Activated CD8-positive, alpha-beta memory T cell treated with anti-CD3 and anti-CD28 coated beads for 36 hours (primary cell): ENCODE results near the gene RNLS. TPM values are rescaled to one million over a fixed set of nuclear protein-coding genes. Genes with fewer than 3 reads are reported as not detected.
"Not testable (repeated sequence)": the region's sequence is repeated elsewhere in the genome, so short reads cannot be mapped to it uniquely, and the experiment has no call there.

Experiments used
- CTCF ChIA-PET: fragments of 350-600 bp; sonication (Branson Sonifier 250); formaldehyde crosslinking; loops from one replicate; lab custom pipeline; 2021; ENCODE audit warnings: antibody characterized with exemption; lab: Charles Lee
- POLR2A ChIA-PET: fragments of 350-600 bp; sonication (Branson Sonifier 250); formaldehyde crosslinking; loops from one replicate; lab custom pipeline; 2021; ENCODE audit warnings: antibody characterized with exemption; lab: Charles Lee
- total RNA-seq, 2 experiments: library from RNA; stranded (reverse); gene quantifications; one replicate each; pipeline ENCODE4 v1.2.3, GENCODE V29; 2021

RNLS gene
- total RNA-seq, 2 experiments from 2014 or later: 4.3 to 6.2 TPM

DNA sequence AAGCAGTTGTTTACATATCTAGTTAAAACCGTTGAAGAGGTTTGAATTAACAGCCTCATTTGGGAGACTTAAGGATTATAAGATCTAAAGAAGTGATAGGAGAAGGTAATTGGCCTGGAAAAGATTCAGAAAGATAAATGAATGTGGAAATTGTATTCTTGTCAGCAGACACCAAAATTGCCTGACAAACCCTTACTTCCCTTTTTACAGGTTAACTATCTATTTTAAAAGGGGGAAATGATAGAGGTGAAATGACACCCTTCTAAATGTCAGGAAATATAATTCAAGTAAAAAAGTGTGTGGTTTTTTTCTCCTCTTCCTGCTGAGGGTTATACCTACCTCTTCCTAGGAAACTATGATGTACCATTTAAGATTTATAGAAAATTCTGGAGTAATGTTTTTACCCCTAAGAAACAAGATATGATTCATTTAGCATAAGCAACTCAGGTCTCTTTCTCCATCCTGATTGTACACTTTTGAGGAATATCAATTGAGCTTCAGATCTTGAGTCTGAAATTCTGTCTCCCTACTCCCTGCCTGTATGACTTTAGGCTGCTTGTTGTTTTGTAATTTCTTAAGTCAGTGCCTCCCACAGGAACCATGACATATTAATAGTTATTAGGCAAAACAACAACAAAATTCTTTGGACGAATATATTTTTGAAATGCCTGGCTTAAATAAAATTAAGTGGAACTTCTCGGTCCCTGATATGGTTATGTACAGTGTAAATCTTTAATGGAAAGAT, 250.4 kb downstream of the RNLS start:
- ChIA-PET CTCF (no interaction called here), POLR2A (no interaction called here)

DNA sequence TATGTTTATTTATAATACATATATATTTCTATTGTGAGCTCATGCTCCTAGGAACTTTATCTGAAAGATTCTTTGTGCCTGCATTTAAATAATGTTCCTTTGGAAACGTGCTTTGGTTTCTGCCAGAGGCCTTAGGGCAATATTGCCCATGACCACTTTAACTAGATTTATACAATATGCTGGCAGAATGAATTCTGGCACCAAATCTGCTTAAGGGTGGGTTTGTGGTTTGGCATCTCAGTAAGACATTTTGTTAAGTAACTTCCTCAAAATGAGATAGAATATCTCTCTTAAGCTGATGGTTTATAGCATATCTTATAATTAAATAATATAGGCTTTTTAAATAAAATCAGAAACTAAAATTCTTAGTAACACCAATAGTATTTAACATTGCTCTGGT, 252.9 kb downstream of the RNLS start:
- POLR2A ChIA-PET: no interaction called here
- CTCF ChIA-PET: no interaction called here

DNA sequence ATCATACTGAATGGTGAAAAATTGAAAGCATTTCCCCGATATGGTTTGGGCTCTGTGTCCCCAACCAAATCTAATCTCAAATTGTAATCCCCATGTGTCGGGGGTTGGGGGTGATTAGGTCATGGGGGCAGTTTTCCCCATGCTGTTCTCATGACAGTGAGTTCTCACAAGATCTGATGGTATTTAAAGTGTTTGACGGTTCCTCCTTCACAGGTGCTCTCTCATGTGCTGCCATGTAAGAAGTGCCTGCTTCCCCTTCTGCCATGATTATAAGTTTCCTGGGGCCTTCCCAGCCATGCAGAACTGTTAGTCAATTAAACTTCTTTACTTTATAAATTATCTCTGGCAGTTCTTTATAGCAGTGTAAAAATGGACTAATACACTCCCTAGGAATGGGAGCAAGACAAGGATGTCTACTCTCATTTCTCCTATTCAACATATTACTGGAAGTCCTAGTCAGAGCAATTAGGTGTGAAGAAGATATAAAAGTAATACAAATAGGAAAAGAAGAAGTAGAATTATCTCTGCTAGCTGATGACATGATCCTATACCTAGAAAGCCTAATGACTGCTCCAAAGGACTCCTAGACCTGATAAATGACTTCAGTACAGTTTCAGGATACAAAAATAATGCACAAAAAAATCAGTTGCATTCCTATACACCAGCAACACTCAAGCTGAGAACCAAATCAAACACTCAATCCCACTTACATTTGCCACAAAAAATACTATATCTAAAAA, 260.6 kb downstream of the RNLS start:
- ChIA-PET POLR2A (no interaction called here), CTCF (no interaction called here)

DNA sequence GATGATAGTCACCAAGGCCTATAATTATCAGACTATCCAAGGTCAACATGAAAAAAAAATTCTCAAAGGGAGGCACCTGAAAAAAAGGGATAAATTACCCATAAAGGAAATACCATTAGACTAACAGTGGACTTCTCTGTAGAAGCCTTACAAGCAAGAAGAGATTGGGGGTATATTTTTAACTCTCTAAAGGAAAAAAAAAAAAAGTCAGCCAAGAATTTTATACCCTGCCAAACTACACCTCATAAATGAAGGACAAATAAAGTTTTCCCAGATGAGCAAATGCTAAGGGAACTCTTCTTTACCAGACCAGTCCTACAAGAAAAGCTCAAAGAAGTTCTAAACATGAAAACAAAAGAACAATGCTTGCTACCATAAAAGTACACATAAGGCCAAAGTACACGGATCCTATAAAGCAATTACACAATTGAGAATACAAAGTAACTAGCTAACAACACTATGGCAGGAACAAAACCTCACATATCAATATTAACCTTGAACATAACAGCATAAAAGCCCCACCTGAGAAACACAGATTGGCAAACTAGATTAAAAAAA, 263.1 kb downstream of the RNLS start:
- CTCF ChIA-PET: no interaction called here
- POLR2A ChIA-PET: no interaction called here

DNA sequence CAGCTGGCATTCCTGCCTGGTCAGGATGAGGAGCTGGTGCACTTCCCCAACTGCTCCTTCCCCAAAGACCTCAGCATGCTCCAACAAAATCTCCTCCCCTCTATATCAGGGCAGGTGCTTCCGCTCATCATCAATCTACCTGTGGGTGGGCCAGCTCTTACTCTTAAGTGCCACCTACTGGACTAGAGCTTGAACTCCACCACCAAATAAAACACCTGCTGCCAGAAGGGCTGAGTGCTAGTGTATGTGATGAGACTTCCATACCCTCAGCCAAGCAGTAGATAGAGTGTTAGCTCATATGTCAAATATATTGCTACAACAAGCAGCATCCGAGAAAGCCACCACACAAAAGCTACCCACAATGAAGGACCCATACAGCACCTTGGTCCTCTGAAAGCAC, 264.3 kb downstream of the RNLS start:
- CTCF ChIA-PET: no interaction called here
- POLR2A ChIA-PET: no interaction called here

DNA sequence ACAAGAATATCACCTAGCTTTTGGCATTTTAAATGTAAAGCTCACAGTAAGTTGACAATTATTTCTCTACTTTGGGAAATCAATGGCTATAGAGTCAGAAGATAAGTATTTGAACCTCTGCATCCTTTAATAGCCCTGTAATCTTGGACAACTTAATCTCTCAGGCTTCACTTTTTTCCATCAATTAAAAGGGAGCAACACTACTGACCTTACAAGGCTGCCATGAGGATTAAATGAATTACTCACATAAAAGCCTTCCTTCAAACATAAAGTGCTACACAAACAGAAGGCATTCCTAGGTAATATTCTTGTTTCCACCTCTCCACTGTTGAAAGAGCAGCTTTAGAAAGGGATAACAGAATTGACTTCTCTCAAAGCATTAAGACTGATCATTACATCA, 266.0 kb downstream of the RNLS start:
- CTCF ChIA-PET: no interaction called here

DNA sequence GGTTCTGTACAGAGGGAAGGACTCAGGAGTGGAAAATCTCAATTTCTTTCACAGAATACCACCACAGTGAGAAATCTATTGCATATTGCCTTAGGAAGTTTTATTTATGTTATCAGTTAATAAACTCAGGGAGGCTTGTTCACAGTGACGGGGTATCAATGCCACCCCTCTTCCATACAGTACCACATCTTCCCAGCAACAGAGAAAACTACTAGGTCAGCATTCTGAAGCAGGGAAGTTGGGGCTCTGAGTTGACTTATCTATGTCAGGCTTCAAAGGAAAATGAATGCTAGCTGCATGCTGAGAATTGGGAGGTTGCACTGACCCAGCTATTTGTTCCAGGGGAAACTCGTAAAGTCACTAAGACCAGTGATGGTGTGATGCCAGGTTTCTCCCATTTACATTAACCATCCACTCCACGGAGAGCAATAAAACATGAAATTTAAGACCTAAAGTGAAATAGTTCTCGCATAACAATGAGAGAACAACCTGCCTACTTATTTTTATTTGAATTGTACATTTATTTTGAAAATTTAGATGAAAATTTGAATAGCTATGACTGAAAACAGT, 266.7 kb downstream of the RNLS start:
- CTCF ChIA-PET: no interaction called here
- POLR2A ChIA-PET: no interaction called here

More for the DNA sequence above, 266.0 kb downstream of the RNLS start:
- POLR2A ChIA-PET: no interaction called here

DNA sequence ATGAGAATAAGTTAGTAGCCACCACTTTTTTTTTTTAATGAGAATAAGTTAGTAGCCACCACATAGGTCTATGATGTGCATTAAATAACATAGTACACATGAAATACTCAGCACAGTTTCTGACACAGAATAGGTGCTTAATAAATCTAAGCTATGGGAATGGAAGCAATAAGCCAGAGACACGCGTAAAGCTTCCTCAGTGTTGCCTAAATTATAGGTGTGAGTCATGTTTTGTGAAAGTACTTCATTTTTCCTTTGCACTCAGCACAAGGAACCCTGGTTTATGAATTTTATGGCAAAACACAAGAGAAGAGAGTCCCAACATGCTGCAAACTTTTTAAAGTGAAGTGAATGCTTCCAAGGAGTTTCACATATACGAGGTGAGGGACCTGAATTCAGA, 267.4 kb downstream of the RNLS start:
- CTCF ChIA-PET: no interaction called here
- POLR2A ChIA-PET: no interaction called here

DNA sequence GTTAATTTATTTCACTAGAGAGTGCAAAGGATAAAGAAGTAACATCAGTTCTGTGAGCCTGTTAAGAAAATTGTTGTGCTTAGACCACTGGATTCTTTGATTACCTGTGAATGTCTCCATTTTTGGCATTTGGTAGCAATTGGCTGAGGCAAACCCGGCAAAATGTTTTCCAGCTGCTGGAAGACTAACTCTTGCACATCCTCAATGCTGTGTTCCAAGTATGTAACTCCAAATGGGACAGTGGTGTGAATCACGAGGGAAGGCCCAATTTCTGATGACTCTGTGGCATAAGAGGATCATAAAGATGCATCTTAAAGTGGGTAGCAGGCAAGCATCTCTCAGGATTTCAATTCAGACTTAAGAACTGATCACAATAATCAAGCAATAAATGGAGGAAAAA, 268.8 kb downstream of the RNLS start:
- POLR2A ChIA-PET: no interaction called here
- CTCF ChIA-PET: no interaction called here

DNA sequence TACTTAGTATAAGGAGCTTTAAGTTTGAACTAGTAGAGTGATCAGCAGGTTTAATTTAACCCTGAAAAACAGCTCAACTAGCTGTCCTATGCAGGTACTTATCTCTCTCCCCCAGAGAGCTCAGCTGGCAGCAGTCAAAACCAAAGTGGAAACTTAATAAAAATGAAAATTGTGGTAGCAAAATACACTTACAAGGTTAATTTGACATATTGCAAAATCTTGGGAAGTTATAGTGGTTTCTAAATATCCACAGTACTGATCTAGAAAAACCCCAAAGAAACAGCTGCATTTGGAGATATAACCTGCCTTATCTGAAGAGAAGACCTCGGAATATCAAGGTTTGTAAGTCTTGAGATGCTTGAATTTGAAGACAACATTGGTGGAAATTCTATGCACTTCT, 269.2 kb downstream of the RNLS start:
- CTCF ChIA-PET: no interaction called here
- POLR2A ChIA-PET: no interaction called here

DNA sequence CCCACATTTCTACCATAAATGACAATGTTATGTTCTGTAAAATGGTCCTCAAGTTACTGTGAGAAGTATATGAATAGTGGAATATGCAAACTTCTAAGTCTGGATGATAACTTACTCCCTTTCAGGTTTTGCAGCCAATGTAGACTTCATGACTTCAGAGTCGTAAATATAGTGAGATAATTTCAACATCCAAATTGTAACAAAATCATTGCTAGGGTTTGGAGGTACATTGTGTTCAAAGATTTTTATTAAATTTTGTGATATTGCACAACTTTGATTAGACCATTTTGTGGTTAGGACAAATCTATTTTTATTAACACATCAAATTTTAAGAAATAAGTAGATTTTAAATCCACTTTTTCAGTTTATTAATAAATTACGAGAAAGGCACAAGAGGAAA, 270.3 kb downstream of the RNLS start:
- CTCF ChIA-PET: no interaction called here

DNA sequence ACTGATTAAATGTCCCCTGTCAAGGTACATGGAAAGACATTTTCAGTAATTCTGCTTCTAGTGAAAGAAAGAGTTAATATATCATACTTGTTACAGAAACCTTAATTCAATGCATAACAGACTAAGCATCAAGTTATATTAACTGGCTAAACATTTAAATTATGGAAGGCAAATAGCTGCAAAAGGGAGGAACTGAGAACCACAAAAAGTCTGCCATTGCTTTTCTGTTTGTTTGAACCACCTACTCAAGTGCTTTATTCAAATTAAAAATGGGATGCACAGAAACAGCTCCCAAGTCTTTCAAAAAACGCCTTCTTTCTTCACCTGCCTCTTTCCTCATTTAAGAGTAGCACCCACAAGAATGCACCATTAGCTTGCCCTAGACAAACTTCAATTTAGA, 271.9 kb downstream of the RNLS start:
- CTCF ChIA-PET: interaction anchor here (0.5 to 0.7 kb wide), 3 partner anchors 76 to 745 kb away, joined by 3 to 7 read pairs (median 3); no protein-coding TSS in a partner anchor
- POLR2A ChIA-PET: no interaction called here

More for the DNA sequence above, 270.3 kb downstream of the RNLS start:
- POLR2A ChIA-PET: no interaction called here

DNA sequence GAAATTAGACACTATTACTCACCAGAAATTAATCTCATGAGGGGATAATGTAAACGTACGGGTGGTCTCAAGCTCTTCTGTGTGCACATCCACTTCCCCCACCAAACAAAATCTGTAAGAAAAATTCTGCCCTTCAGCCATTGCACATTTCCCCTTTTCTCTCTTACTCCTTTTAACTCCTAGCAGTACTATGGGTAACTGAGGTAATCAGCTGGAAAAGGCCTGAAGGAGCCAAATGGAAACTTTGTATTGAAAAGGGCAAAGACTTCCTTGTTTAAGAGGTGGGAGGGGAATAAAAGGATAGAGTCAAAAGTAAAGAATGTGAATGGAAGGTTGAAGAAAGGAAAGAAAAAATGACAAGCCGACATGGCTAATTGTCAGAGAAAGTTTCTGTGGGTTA, 273.8 kb downstream of the RNLS start:
- ChIA-PET POLR2A (no interaction called here), CTCF (no interaction called here)

DNA sequence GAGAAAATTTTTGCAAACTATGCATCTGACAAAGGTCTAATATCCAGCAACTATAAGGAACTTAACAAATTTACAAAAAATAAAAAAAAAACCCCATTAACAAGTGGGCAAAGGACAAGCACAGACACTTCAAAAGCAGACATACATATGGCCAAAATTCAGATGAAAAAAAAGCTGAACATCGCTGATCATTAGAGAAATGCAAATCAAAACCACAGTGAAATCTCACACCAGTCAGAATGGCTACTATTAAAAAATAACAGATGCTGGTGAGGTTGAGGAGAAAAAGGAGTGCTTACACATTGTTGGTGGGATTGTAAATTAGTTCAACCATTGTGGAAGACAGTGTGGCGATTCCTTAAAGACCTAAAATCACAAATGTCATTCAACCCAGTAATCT, 274.8 kb downstream of the RNLS start:
- POLR2A ChIA-PET, CTCF ChIA-PET: not testable (repeated sequence)

DNA sequence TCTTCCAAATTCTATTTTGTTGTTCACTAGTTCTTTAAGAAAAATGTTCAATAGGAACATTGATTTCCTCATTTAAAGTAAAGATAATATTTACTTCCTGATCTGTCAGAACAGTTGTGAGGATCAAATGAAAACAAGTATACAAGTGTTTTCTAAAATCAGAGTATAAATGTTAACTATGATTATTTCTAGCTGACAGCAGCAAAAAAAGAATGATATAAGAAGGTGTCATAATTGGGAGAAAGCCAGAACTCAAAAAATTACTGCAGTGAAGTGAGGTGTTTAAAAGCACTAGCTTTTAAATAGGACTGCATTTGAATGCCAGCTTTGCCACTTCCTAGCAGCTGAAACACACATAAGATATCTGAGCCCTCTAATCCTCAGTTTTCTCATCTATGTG, 283.3 kb downstream of the RNLS start:
- CTCF ChIA-PET: no interaction called here

DNA sequence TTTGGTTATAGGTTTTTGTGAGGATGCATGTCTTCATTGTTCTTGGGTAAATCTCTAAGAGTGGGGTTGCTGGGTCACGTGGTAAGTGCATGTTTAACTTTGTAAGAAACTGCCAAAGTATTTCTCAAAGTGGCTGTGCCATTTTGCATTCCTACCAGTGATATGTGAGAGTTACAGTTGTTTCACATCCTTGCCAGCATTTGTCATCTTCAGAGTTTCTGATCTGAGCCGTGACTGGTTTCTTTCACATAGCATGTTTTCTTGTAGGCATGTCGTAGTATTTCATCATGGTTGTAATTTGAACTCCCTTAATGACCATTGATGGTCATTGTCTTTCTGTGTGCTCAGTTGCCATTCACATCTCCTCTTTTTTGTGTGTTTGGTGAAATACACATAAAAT, 286.0 kb downstream of the RNLS start:
- ChIA-PET CTCF (no interaction called here), POLR2A (no interaction called here)

More for the DNA sequence above, 283.3 kb downstream of the RNLS start:
- POLR2A ChIA-PET: no interaction called here

DNA sequence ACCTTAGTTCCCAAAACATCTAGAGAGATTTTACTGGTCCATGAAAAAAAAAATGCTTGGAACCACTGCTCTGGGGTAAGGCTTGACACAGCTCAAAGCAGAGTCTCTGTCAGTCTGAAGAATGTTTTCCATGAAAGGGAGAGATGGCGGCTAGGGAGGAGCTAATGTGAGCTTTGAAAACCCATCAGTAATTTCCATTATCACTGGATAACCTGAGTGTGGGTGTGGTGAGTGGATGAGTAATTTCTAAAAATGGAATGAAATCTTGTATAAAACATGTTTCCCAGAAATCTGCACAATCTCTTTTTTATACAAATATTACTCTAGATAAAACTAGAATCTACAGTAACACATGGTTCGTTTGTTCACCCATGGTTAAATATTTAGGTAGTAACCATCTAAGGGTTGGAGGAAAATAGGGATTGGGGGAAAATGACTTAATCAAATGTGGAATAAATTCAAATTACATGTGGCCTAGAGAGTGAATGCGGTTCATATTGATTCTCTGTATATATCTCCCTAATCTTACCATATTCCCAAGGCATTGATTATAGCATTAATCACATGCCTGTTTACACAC, 289.4 kb downstream of the RNLS start:
- POLR2A ChIA-PET: no interaction called here
- CTCF ChIA-PET: interaction anchor here (1.5 kb wide), 1 partner anchor 22 kb away, joined by 3 read pairs; no protein-coding TSS in a partner anchor

DNA sequence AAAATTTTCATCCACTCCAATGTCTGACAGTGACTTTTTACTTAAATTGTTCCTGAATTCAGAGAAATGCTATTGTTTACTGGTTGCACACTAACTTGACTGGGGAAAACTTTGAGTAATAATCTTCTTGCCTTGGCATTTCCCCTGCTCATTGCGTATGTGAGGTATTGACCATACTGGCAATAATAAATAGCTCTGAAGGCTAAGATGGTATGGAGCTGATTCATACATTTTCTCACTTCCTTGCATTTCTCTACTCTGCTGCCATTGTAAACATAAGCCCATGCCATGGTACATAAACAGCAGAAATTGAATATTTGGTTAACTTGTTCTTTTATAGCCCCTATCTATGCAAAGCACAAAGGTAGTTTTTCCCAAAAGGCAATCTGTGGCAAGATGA, 290.0 kb downstream of the RNLS start:
- ChIA-PET CTCF (interaction anchor here (1.5 kb wide), 1 partner anchor 22 kb away, joined by 3 read pairs; no protein-coding TSS in a partner anchor), POLR2A (no interaction called here)

DNA sequence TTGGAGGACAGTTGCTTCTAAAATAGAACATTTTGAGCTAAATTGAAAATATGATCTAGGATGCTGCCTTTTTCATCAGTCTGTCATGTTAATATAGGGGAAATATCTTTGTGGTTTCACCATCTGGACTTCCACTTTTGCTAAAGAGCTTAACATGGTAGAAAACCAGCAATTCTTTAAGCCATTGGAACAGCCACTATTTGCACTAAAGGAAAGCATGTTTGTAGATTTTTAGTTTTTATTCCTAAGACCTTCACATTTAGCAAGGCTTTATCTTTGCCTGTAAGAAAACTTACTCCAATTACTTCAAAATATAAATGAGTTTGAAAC, 291.0 kb downstream of the RNLS start:
- POLR2A ChIA-PET: no interaction called here
- CTCF ChIA-PET: no interaction called here
